ENCODE data around the gene RTN4.
"Not testable (repeated sequence)": the region's sequence is repeated elsewhere in the genome, so short reads cannot be mapped to it uniquely, and the experiment has no call there.

- not testable (repeated sequence) for TF ChIP-seq CTBP1 (IDR thresholded peaks at IDR 0.05; ENCODE audit: borderline replicate concordance); ELF4 (IDR thresholded peaks at IDR 0.05); PKNOX1 (IDR thresholded peaks at IDR 0.05); SUZ12 (IDR thresholded peaks at IDR 0.05); FOXA1 (IDR thresholded peaks at IDR 0.05); HDGF (IDR thresholded peaks at IDR 0.05; ENCODE audit: borderline replicate concordance); FOXM1 (IDR thresholded peaks at IDR 0.05; ENCODE audit: borderline replicate concordance); LEF1 (IDR thresholded peaks at IDR 0.05; ENCODE audit: borderline replicate concordance); ARNT (IDR thresholded peaks at IDR 0.05); NFRKB (IDR thresholded peaks at IDR 0.05); SP1 (IDR thresholded peaks at IDR 0.05); FOXK2 (IDR thresholded peaks at IDR 0.05); TARDBP (IDR thresholded peaks at IDR 0.05); BHLHE40 (IDR thresholded peaks at IDR 0.05; ENCODE audit: borderline replicate concordance)
These were observed 3.0 kb upstream of the RTN4 start for GRCh38 chr2:55053225-55053624.

Data from HEK293T (cell line).